ENCODE measurements around the gene TXNRD2. TPM values are rescaled to one million over a fixed set of nuclear protein-coding genes. Genes with fewer than 3 reads are reported as not detected.

TXNRD2 gene
- total RNA-seq, 4 donors from 2014 or later, result 8.4 to 33.2 (median 15.7) TPM

GRCh38 chr22:19855504-19856409 lies 85.9 kb downstream of the TXNRD2 start:
- Histone ChIP-seq H3K4me1 (peaks cover 52% of the 10 kb centered on the region), H3K4me3 (peak overlapping the region; percentile 95), H3K36me3 (peaks cover 16% of the 10 kb centered on the region), H3K9me3 (no peaks in the 10 kb centered on the region), H3K27ac (peak overlapping the region; percentile 88), H3K27me3 (no peaks in the 10 kb centered on the region)
- no peak for TF ChIP-seq EP300 (IDR thresholded peaks at IDR 0.05)
- TF ChIP-seq POLR2A (IDR thresholded peaks at IDR 0.05), result no peak
- no peak for TF ChIP-seq POLR2AphosphoS5 (IDR thresholded peaks at IDR 0.05)
- TF ChIP-seq CTCF (IDR thresholded peaks at IDR 0.05), result no peak
- 3% methylated on average over 12 of the region's 24 CpGs for WGBS
- peak in 1 of 2 donors; percentile 85 for DNase-seq (ENCODE audit: low spot score in 2 of 2)

- H3K36me3 ChIP-seq, result peaks cover 17% of the 10 kb centered on the region
- H3K4me1 ChIP-seq, result peaks cover 60% of the 10 kb centered on the region
- H3K27ac ChIP-seq, result peak within 1 kb of the TSS; percentile 88
- TF ChIP-seq POLR2A (IDR thresholded peaks at IDR 0.05), result peak; percentile 76 to 84
- TF ChIP-seq CTCF (IDR thresholded peaks at IDR 0.05), result no peak
- peak; percentile 28 to 93 (median 73) for TF ChIP-seq POLR2AphosphoS5 (IDR thresholded peaks at IDR 0.05)
- no peak for TF ChIP-seq EP300 (IDR thresholded peaks at IDR 0.05)
- peak within 1 kb of the TSS; percentile 95 for H3K4me3 ChIP-seq
- DNase-seq (ENCODE audit: low spot score in 2 of 2), result peak; percentile 96
- H3K9me3 ChIP-seq, result no peaks in the 10 kb centered on the region
- WGBS, result 0% methylated on average over 14 of the region's 81 CpGs
- no peaks in the 10 kb centered on the region for H3K27me3 ChIP-seq
Measured at GRCh38 chr22:19854778-19855503, 86.7 kb downstream of the TXNRD2 start, which contains the start of the genes GNB1L and RTL10. TSS of gene GNB1L (minus strand) at chr22:19854874. CDS start at chr22:19821355, 33,519 bp downstream. TSS of gene RTL10 (minus strand) at chr22:19854874. CDS start at chr22:19852261, 2,613 bp downstream.

GRCh38 chr22:19853879-19854777 lies 87.5 kb downstream of the TXNRD2 start:
- TF ChIP-seq CTCF (IDR thresholded peaks at IDR 0.05), result no peak
- TF ChIP-seq POLR2AphosphoS5 (IDR thresholded peaks at IDR 0.05), result no peak
- TF ChIP-seq EP300 (IDR thresholded peaks at IDR 0.05), result no peak
- no peak for TF ChIP-seq POLR2A (IDR thresholded peaks at IDR 0.05)
- Histone ChIP-seq H3K4me3 (peak overlapping the region; percentile 95), H3K9me3 (no peaks in the 10 kb centered on the region), H3K27ac (peak overlapping the region; percentile 88), H3K4me1 (peaks cover 67% of the 10 kb centered on the region), H3K27me3 (no peaks in the 10 kb centered on the region), H3K36me3 (peaks cover 17% of the 10 kb centered on the region)
- WGBS, result under 1% methylated on average over 34 of the region's 49 CpGs
- DNase-seq (ENCODE audit: low spot score in 2 of 2), result peak in 1 of 2 donors; percentile 72

- H3K36me3 ChIP-seq, result peaks cover 17% of the 10 kb centered on the region
- no peak for DNase-seq (ENCODE audit: low spot score in 2 of 2)
- peak overlapping the region; percentile 95 for H3K4me3 ChIP-seq
- H3K9me3 ChIP-seq, result no peaks in the 10 kb centered on the region
- peak overlapping the region; percentile 88 for H3K27ac ChIP-seq
- peaks cover 75% of the 10 kb centered on the region for H3K4me1 ChIP-seq
- H3K27me3 ChIP-seq, result no peaks in the 10 kb centered on the region
- TF ChIP-seq EP300 (IDR thresholded peaks at IDR 0.05) (no peak), CTCF (IDR thresholded peaks at IDR 0.05) (no peak), POLR2AphosphoS5 (IDR thresholded peaks at IDR 0.05) (no peak), POLR2A (IDR thresholded peaks at IDR 0.05) (no peak)
- WGBS, result 35% methylated on average over 8 of the region's 11 CpGs
Measured at GRCh38 chr22:19853058-19853878, 88.3 kb downstream of the TXNRD2 start.
